Neural crest cell (in vitro differentiated cells): ENCODE measurements around the gene LAMC3. TPM values are rescaled to one million over a fixed set of nuclear protein-coding genes. Genes with fewer than 3 reads are reported as not detected.

Experiments used
- DNase-seq: peaks from one replicate; pipeline ENCODE4 v3.0.0; 2021; ENCODE audit warnings: low read depth, mixed read lengths, low spot score
- H3K27ac Mint-ChIP-seq: one replicate; pipeline ENCODE4 v1.8.0; 2021; ENCODE audit warnings: mild to moderate bottlenecking, mixed read lengths; ENCODE audit not compliant: unreplicated experiment
- H3K27me3 Mint-ChIP-seq: 2 replicates; pipeline ENCODE4 v1.8.0; 2021; ENCODE audit warnings: low read depth, mild to moderate bottlenecking, mixed read lengths
- H3K36me3 Mint-ChIP-seq: 2 replicates; pipeline ENCODE4 v1.8.0; 2021; ENCODE audit warnings: low read depth, mild to moderate bottlenecking, mixed read lengths
- H3K4me1 Mint-ChIP-seq: 2 replicates; pipeline ENCODE4 v1.8.0; 2021; ENCODE audit warnings: mixed read lengths
- H3K4me3 Mint-ChIP-seq: one replicate; pipeline ENCODE4 v1.8.0; 2021; ENCODE audit warnings: mild to moderate bottlenecking, mixed read lengths
- H3K9me3 Mint-ChIP-seq: 2 replicates; pipeline ENCODE4 v1.8.0; 2021; ENCODE audit warnings: mixed read lengths
- CTCF ChIP-seq: fragments of 200-600 bp; sonication (generic); conservative IDR thresholded peaks from 2 replicates; pipeline ENCODE4 v1.5.0; 2021; ENCODE audit warnings: antibody characterized with exemption, mild to moderate bottlenecking
- total RNA-seq: library from RNA; stranded (reverse); gene quantifications from 2 replicates; pipeline ENCODE4 v1.2.1, GENCODE V29; 2021

The LAMC3 gene
- total RNA-seq, 1 donor from 2014 or later, result 4.0 TPM

- no peak for TF ChIP-seq CTCF
- no peak for DNase-seq
- Mint-ChIP-seq H3K4me3 (no peak overlapping the region), H3K36me3 (no peaks in the 10 kb centered on the region), H3K4me1 (peaks cover 27% of the 10 kb centered on the region), H3K27me3 (peaks cover 7% of the 10 kb centered on the region), H3K27ac (no peak overlapping the region), H3K9me3 (no peaks in the 10 kb centered on the region)
Observed at GRCh38 chr9:130989891-130990290, 19.1 kb upstream of the LAMC3 start.

GRCh38 chr9:130990306-130990977 lies 18.5 kb upstream of the LAMC3 start:
- no peak for DNase-seq
- Mint-ChIP-seq H3K36me3 (no peaks in the 10 kb centered on the region), H3K27me3 (peaks cover 7% of the 10 kb centered on the region), H3K4me3 (no peak overlapping the region), H3K27ac (peak overlapping the region; percentile 50), H3K4me1 (peaks cover 29% of the 10 kb centered on the region), H3K9me3 (no peaks in the 10 kb centered on the region)
- TF ChIP-seq CTCF, result no peak

GRCh38 chr9:130990978-130991777 lies 17.8 kb upstream of the LAMC3 start:
- Mint-ChIP-seq H3K4me3 (no peak overlapping the region), H3K9me3 (no peaks in the 10 kb centered on the region), H3K36me3 (no peaks in the 10 kb centered on the region), H3K27me3 (peaks cover 7% of the 10 kb centered on the region), H3K4me1 (peaks cover 29% of the 10 kb centered on the region), H3K27ac (no peak overlapping the region)
- no peak for TF ChIP-seq CTCF
- DNase-seq, result no peak

GRCh38 chr9:130991778-130992681 lies 16.9 kb upstream of the LAMC3 start:
- no peaks in the 10 kb centered on the region for H3K9me3 Mint-ChIP-seq
- peaks cover 7% of the 10 kb centered on the region for H3K27me3 Mint-ChIP-seq
- H3K36me3 Mint-ChIP-seq, result no peaks in the 10 kb centered on the region
- H3K4me1 Mint-ChIP-seq, result peaks cover 29% of the 10 kb centered on the region
- TF ChIP-seq CTCF, result no peak
- no peak overlapping the region for H3K27ac Mint-ChIP-seq
- no peak for DNase-seq
- no peak overlapping the region for H3K4me3 Mint-ChIP-seq

- H3K4me1 Mint-ChIP-seq, result peaks cover 26% of the 10 kb centered on the region
- H3K27ac Mint-ChIP-seq, result no peak overlapping the region
Observed at GRCh38 chr9:130992682-130993032, 16.3 kb upstream of the LAMC3 start.

More at GRCh38 chr9:130992682-130993032, 16.3 kb upstream of the LAMC3 start:
- Mint-ChIP-seq H3K9me3 (no peaks in the 10 kb centered on the region), H3K27me3 (peaks cover 7% of the 10 kb centered on the region), H3K36me3 (no peaks in the 10 kb centered on the region), H3K4me3 (no peak overlapping the region)
- TF ChIP-seq CTCF, result no peak
- DNase-seq, result no peak
